GM15510 (cell line): ENCODE measurements around the gene PLEKHA3.

ENCODE experiments used
- POLR2A ChIP-seq: IDR thresholded peaks from 3 replicates; pipeline ENCODE4 v1.6.1; 2011; ENCODE audit warnings: borderline replicate concordance; ENCODE audit not compliant: insufficient read length; ENCODE audit errors: extremely low read depth

Gene PLEKHA3

DNA sequence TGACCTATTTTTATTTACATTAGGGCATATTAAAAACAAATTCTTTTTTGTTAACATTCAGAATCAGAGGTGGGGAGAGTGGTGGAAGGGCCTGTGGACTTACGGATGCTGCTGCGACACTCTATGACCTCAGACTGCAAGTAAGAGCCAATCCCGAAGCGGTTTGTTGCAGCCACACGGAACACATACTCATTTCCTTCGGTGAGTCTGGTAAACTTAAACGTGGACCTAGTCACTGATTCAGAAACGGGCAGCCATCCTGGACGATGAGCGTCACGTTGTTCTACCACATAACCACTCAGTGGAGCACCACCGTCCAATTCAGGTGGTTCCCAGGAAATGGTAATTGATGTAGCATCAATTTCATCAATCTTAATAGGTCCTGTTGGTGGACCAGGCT is 61.9 kb downstream of the PLEKHA3 start:
- no peak for TF ChIP-seq POLR2A

DNA sequence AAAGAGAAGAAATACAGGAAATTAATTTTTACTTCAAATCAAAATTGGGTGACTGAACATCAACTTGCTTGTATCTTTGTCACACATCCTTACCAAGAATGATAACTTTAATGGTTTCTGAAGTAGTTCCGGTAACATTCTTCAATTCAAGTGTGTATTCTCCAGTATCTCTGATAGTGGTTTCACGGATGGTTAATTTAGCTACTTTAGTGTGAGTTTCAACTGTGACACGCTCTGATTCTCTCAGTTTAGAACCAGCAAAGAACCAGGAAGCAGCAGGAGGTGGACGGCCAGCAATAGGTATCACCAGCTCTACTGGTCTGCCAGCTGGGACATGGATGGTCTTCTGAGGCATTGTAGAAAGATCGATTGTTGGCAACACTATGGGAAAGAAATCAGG is 62.3 kb downstream of the PLEKHA3 start:
- TF ChIP-seq POLR2A, result no peak

DNA sequence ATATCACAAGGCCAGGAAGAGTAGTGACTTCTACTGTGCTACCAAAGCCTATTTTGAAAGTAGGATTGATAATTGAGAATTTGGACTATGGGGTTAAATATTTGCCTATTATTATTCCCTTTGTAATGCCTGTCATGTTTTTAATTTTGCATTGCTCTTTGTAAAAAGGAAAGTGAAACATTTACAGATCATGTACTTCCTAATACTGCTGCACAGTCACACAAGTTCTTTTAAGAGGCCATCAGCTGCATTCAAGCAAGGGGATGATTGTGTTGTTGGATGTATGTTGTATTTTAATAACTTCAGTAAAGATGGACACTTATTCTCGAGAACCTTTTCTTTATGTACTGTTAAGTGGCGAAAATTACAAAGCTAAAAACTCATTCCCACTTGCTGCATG is 70.1 kb downstream of the PLEKHA3 start:
- TF ChIP-seq POLR2A, result no peak

DNA sequence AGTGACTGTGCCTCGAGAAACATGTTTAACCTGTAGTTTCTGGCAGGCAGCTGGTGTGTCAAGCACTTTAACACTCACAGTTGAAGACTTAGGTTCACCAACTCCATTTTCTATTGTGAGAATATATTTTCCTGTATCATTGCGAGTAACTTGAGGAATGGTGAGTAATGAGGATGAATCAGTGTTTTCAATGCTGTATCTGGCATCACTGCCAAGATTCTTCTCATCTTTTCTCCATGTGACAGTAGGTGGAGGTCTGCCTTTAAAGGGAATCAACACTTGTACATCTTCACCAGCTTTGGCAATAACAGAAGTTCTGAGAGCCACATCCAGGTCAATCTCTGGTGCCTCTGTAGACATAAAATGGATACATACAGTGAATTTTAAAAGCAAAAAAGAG is 72.8 kb downstream of the PLEKHA3 start:
- TF ChIP-seq POLR2A, result no peak
